ENCODE results near the gene EFNA5.
"Not testable (repeated sequence)": the region's sequence is repeated elsewhere in the genome, so short reads cannot be mapped to it uniquely, and the experiment has no call there.

Gene EFNA5

DNA sequence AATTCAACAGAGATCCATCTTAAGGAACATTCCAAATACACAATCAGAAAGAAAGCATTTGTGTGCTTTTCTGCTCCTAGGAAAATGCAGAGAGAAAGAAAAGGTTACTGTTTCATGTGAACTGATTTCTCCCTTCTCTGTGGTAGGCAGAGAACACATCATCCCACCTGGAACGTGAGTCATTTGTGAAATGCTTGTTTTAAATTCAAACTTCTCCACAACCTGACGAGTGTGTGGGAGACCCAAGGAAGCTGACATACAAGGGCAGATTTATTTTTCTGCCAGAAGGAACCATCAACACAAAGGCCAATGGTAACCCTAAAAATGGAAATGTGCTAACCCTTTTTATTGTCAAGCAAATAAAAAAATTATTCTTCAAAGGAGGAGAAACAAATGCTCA is 156.4 kb downstream of the EFNA5 start:
- no peak for DNase-seq

GRCh38 chr5:107513337-107514085 is 157.2 kb downstream of the EFNA5 start:
- DNase-seq, result peak; percentile 29

GRCh38 chr5:107512029-107512428 is 158.7 kb downstream of the EFNA5 start:
- no peak for DNase-seq

DNA sequence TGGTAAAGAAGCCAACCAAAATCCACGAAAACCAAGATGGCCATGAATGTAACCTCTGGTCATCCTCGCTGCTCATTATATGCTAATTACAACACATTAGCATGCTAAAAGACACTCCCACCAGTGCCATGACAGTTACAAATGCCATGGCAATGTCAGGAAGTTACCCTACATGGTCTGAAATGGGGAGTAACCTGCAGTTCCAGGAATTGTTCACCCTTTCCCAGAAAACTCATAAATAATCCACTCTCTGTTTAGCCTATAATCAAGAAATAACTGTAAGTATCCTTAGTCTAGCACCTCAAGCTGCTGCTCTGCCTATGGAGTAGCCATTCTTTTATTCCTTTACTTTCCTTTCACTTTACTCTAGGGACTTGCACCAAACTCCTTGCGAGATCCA is 160.6 kb downstream of the EFNA5 start:
- no peak for DNase-seq

GRCh38 chr5:107508097-107508496 is 162.6 kb downstream of the EFNA5 start:
- no peak for DNase-seq

- DNase-seq, result no peak
Measured at GRCh38 chr5:107505763-107506534, 164.8 kb downstream of the EFNA5 start.

GRCh38 chr5:107504424-107504823 is 166.3 kb downstream of the EFNA5 start:
- DNase-seq, result no peak

DNA sequence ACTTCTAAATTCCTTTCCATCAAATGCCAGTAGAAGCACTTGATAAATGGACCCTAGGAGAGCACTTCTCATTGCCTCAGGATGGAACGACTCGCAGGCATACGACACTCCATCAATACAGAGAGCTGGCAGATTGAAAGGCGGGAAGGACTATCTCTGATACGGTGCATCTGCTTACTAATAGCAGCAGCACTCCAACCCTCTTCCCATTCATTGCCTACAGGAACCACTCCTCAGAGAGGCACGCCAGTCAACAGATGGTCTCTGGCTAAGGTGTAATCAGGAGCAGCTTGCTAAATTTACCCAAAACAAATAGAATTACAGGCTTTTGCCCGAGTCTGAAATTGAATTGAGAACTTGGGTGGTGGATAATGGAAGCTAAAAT is 168.1 kb downstream of the EFNA5 start:
- DNase-seq, result no peak

GRCh38 chr5:107501965-107502675 is 168.6 kb downstream of the EFNA5 start:
- peak; percentile 48 for DNase-seq

DNA sequence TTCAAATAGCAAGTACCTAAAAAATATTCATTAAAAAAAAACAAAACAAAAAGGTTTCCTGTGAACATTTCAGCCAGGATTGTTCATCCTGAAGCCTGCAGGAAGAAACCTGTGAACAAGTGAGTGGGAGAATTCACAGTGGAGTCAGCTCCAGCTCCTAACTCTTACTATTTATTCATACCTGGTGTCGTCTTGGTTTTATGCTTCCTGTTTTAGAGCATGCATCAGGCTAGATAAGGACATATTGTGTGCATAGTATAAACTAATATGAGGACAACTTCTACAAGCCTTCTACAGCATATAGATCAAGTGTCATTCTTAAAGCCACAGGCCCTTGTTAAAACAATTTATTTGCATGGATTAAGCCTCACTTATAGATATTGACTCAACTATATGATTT is 169.9 kb downstream of the EFNA5 start:
- no peak for DNase-seq

DNA sequence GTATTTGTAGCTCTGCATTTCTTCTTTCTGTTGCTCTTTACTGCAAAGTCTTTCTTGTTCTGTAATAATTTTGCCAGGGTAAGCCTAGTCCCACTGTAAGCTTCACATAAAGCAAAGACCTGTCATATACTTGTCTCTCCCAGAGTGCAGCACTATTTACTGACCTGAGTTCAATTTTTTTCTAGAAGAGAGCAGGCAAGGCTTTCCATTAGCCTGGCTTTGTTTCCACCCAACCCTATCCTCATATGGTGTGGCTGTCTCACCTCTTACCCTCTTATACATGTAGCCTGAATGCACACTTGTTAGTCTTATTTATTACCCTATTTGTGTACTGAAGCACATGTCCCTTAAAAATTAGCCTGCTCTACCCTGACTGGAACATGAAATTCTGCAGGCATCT is 170.4 kb downstream of the EFNA5 start:
- no peak for DNase-seq

- DNase-seq, result no peak
Measured at GRCh38 chr5:107499776-107500175, 171.0 kb downstream of the EFNA5 start.

DNA sequence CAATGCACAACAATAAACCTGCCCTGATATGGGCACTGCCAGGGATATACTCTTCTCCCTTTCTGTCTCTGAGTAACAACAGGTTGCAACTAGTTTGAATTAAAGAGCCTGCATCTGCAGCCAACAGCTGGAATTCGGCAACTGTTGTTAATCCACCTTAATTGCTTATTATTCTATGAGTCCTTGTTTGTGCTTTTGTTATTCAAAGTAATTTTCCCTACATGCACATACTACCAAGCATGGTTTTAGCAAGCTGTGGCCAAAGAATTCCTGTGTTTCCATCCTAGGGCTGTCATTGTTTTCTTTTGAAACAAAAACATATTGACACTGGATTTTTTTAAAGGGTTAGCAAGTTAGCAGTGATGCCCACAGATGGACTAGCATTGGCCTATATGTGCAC is 171.5 kb downstream of the EFNA5 start:
- no peak for DNase-seq

DNA sequence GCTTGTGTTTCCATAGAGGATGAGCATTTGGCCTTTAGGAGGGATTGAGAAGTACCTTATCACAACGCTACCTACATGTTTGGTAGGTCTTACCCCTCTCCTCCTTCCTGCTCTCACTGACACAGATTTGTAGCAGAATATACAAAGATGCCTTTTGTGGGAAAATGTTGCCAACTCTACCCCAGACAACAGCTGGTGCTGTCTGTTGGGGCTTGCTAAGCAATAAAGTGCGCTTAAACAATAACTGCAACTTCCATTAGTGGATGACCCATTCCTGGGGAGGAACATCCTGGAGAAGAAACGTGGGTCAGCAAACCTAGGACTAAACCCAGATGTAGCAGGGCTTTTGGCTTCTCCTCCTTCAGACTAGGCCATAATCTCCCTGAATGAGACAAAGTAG is 174.3 kb downstream of the EFNA5 start:
- no peak for DNase-seq

GRCh38 chr5:107494129-107494528 is 176.6 kb downstream of the EFNA5 start:
- not testable (repeated sequence) for DNase-seq

DNA sequence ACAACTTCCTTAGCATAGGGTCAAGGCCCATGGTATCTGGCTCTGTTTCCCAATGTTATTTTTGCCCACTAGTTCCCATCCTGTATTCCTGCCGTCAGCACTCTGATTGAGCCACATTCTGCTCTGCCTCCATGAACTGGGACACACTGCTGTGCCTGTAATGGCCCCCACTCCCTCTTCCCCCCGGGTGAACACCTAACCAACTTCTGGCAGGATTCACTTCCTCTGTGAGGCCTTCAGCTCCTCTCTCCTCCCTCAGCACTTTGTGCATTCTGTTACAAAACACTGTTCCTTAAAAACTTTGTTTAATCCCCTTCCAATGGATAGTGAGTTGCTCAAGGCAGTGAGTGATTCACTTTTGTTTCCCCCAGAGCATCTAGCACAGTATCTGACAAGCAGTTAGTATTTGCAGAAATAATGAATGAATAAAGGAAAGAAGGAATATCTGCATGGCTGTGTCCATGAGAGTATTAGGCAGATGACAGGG is 183.6 kb downstream of the EFNA5 start:
- DNase-seq, result peak; percentile 60

DNA sequence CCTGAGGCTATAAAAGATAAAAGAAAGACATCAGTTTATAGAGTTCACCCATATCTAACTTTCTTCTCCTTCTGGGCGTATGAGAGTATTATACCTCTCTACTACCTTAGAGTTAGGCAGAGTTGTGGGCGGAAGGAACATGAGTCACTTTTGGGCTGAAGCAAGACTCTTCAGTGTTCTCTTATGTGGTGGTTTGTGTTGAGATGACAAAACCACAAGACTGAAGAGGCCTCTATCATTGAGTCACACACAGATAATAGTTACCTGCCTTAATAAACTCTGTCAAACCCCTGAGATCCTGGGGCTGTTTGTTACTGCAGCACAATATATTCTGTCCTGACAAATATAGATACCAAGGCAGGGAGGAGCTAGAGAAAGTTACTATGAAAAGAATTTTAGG is 184.2 kb downstream of the EFNA5 start:
- peak; percentile 81 for DNase-seq

DNA sequence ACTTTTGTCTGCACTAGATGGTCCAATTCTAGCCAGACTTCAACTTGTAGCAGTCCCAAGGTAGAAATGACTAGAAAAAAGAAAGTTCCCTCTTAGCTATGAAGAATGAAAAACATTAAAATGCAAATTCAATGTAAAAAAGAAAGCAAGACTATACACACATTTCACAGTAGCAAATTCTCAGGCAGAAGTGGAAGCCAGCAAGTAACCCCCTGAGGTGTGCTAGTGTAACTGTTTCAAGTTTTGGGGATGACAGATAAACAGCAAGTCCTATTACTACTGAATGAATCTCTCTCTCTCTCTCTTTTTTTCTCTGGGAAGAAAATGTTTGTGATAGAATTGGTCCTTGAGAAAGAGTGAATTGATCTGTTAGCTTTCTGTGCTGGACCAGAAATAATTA is 185.6 kb downstream of the EFNA5 start:
- DNase-seq, result no peak

DNA sequence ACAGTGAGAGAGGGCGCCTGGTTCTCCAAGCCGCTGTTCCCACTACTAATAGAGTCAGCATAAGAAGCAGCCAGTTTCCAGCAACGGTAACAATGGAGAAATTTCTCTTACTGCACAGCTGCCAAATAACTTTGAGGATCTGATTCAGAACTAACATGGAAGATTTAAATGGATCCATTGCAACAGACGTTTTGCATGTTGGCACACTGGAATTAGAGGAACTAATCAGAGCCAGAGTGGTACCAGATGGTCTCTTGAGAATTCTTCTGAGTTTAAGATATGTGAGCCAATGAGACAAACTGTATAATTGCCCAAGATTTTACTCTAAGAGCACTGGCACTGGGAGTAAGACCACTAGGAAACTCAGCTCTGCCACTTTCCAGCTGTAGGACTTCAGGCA is 186.5 kb downstream of the EFNA5 start:
- DNase-seq, result no peak

DNA sequence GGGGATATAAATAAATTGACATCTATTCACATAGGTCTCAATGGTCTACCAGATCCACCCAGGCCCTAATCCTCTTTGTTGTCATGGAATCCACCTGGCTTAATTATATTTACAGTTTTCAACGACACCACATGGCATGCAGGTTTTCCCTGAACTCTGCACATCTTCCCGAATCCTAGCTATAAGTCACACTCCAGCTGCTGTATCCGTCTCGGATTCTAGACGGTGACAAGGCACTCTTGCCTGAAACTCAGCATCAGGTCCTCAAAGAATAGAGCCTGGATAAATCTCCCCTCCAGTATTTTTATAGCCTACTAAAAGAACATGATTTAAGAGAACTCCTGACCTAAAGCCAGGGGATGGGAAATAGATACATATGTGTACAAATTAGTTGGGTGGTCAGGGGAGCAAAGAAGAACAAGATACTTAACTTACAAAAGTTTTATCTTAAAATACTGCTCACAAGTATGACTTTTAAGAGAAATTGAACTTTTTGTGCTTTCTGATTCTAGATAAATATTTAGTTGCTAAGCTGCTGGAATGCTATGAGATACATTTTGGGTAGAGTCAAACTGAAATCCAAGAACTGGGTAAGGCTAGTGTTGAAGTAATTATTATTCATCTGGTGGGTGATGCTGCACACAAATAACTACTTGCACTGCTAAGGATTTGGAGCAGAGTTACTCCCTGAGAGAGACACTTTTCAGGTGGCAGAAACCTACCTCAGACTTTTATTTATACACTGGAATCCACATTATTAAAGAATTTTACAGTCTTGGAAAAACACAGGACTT is 187.3 kb downstream of the EFNA5 start:
- DNase-seq, result no peak

DNA sequence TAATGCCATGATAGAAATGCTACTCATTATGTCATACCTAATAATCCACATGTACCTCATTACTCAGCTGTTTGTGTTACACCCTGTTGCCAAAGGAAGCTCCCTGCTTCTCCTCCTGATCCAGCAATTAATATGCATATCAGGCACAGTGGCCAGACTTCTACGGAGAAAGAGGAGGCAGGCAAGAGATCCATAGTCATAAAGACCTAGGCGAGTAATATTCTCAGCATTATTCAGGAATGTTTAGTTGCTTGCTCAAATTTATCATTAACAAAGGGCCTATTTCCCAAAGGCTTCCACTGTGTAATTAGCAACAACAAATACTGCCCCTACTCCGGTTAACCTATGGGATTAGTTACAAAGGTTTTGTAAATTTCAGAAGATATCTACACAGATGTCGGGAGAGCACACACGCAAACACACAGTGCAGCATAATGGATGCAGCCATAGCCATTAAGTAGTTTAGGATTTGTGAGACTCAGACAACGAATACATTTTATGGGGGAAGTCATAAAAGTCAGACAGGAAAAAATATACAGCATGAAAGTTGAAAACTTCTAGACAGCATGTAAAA is 192.6 kb downstream of the EFNA5 start:
- no peak for DNase-seq

DNA sequence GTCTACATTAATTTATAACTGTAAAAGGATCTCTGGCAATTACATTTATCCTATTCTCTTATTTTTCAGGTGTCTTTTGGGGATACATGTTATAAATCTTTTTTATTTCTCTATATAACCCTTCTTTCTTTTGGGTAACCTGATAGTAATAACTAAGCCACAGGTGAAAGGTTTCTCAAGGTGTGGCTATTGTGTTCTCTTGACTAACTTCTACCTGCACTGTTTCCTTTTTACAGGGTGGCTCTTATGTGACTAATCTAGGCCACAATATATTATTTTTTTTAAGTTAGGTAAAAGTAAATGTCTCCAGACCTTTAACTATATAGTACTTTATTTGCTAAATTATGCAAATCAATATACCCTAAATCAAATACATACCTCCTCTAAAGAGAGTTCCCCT is 193.2 kb downstream of the EFNA5 start:
- no peak for DNase-seq

GRCh38 chr5:107476783-107477182 is 194.0 kb downstream of the EFNA5 start:
- DNase-seq, result peak; percentile 28

All from HCEC 1CT (cell line).